DND-41 (cell line): Measurements from ENCODE around the gene OLFM3.
A peak's percentile ranks its signal among the peaks of the same experiment; 100 is the strongest.

Experiments used
- ATAC-seq: fragments of 200-7000 bp; cut with Tn5 transposase; 3 replicates; pipeline ENCODE4 v1.9.1; 2021; ENCODE audit warnings: low read depth; ENCODE audit not compliant: insufficient read depth
- DNase-seq: peaks from one replicate; pipeline ENCODE4 v3.0.0-alpha.2; 2020
- H2AFZ ChIP-seq: 2 replicates; pipeline ENCODE4 v1.6.0; 2012; ENCODE audit warnings: low read depth, low read length
- H3K27ac ChIP-seq: 2 replicates; pipeline ENCODE4 v1.5.1; 2012; ENCODE audit warnings: low read length, inconsistent platforms
- H3K27me3 ChIP-seq: fragments of 200-600 bp; sonication (generic); 2 replicates; pipeline ENCODE4 v1.6.0; 2012; ENCODE audit warnings: low read length, mild to moderate bottlenecking, inconsistent platforms; ENCODE audit not compliant: insufficient read depth, poor library complexity
- H3K36me3 ChIP-seq: 2 replicates; pipeline ENCODE4 v1.5.1; 2012; ENCODE audit warnings: low read length, inconsistent platforms; ENCODE audit not compliant: insufficient read depth
- H3K4me1 ChIP-seq: 2 replicates; pipeline ENCODE4 v1.5.1; 2012; ENCODE audit warnings: mild to moderate bottlenecking, low read length; ENCODE audit not compliant: insufficient read depth
- H3K4me2 ChIP-seq: 2 replicates; pipeline ENCODE4 v1.6.0; 2012; ENCODE audit warnings: mild to moderate bottlenecking, moderate library complexity, low read length, inconsistent platforms; ENCODE audit not compliant: insufficient read depth
- H3K4me3 ChIP-seq, 2 experiments: fragments of 200-600 bp in 1 of 2; shearing (Covaris generic) in 1 of 2; 2 replicates each; pipeline ENCODE4 v1.5.1; 2012 to 2016; ENCODE audit warnings: inconsistent platforms in 2 of 2, low read length in 2 of 2, mild to moderate bottlenecking in 2 of 2, low read depth in 1 of 2, moderate library complexity in 1 of 2
- H3K79me2 ChIP-seq: 2 replicates; pipeline ENCODE4 v1.6.0; 2012; ENCODE audit warnings: low read length, inconsistent platforms; ENCODE audit not compliant: insufficient read depth
- H3K9ac ChIP-seq: 2 replicates; pipeline ENCODE4 v1.6.0; 2012; ENCODE audit warnings: low read depth, mild to moderate bottlenecking, inconsistent platforms, low read length, moderate library complexity
- H3K9me3 ChIP-seq: 2 replicates; pipeline ENCODE4 v1.5.1; 2012; ENCODE audit warnings: low read length, moderate library complexity, mild to moderate bottlenecking, inconsistent platforms; ENCODE audit not compliant: insufficient read depth, severe bottlenecking
- H4K20me1 ChIP-seq: 2 replicates; pipeline ENCODE4 v1.6.0; 2012; ENCODE audit warnings: low read length; ENCODE audit not compliant: insufficient read depth
- CTCF ChIP-seq: IDR thresholded peaks from 2 replicates; pipeline ENCODE4 v1.5.1; 2012; ENCODE audit warnings: borderline replicate concordance, low read length, moderate library complexity, mild to moderate bottlenecking; ENCODE audit not compliant: poor library complexity, severe bottlenecking; ENCODE audit errors: extremely low read depth
- EZH2 ChIP-seq: IDR thresholded peaks from 3 replicates; pipeline ENCODE4 v1.6.1; 2012; ENCODE audit warnings: borderline replicate concordance, low read depth, mild to moderate bottlenecking, moderate library complexity, low read length, inconsistent platforms; ENCODE audit not compliant: severe bottlenecking

OLFM3 gene

DNA sequence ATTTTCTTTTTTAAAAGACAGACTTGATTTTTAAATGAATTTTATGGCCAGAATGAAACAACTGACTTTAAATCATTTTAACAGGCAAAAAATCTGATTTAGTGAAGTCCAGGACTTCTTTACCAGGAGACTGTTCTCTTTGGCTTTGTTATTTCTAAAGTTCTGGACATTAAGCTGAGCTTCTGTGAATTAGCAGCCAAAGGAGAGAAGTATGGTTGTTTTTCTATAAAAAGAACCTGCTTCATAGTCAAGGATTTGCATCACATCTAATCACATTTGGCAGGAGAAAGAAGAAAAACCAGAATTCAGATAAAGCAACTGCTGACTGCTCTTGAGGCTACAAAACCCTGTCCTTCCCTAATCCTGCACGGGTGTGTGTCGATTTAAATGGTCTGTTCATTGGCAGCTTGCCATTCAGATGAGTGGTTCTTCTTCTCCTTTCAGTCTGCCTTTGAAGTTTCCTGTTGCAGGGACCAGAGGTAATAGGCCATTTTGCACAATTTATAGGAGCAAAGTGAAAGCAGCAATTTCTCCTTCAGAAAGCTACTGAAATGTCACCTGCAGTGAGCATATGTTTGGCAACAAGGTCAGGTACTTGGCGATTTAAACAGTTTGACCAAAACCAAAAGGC is 215.4 kb downstream of the OLFM3 start:
- H3K9me3 ChIP-seq, result no peaks in the 10 kb centered on the region
- no peak overlapping the region for H3K9ac ChIP-seq
- peak overlapping the region; percentile 15; the same call in 1 of the 2 replicates for H3K27ac ChIP-seq
- no peak for TF ChIP-seq CTCF
- no peak for TF ChIP-seq EZH2
- ATAC-seq (peak; percentile 85), DNase-seq (peak; percentile 40)
- no peaks in the 10 kb centered on the region for H3K27me3 ChIP-seq
- no peak overlapping the region for H3K4me3 ChIP-seq
- peaks cover 12% of the 10 kb centered on the region for H3K4me1 ChIP-seq
- H2AFZ ChIP-seq, result peak overlapping the region; percentile 52; the same call in 1 of the 2 replicates
- no peaks in the 10 kb centered on the region for H4K20me1 ChIP-seq
- no peaks in the 10 kb centered on the region for H3K36me3 ChIP-seq
- H3K4me2 ChIP-seq, result peak overlapping the region; percentile 49; the same call in 1 of the 2 replicates
- H3K79me2 ChIP-seq, result no peaks in the 10 kb centered on the region

DNA sequence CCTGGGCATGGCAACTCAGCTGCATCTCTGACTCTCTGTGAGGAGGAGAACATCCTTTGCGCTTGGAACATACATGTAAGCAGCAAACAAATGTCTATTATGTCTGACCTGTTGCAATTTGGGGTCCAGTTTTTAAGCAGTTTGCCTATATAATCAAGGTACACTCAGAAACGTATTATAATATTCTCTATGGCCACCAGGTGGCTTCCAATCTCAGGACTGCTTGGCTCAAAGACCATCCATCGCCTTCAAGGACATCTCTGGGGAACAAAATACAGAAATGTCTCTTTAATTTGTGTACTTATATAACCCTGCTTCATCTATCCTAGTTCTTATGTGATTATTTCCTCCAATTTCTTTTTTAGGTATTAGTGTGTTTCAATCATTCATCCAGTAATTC is 227.2 kb downstream of the OLFM3 start:
- Histone ChIP-seq H2AFZ (no peak overlapping the region), H3K27ac (no peak overlapping the region), H3K4me3 (no peak overlapping the region), H3K4me1 (no peaks in the 10 kb centered on the region), H3K36me3 (no peaks in the 10 kb centered on the region), H3K79me2 (no peaks in the 10 kb centered on the region), H3K9ac (no peak overlapping the region), H4K20me1 (no peaks in the 10 kb centered on the region), H3K27me3 (no peaks in the 10 kb centered on the region), H3K9me3 (no peaks in the 10 kb centered on the region), H3K4me2 (no peak overlapping the region)
- ATAC-seq, result peak; percentile 64; the same call in 1 of the 3 replicates
- peak; percentile 4 for DNase-seq
- TF ChIP-seq EZH2, result no peak
- TF ChIP-seq CTCF, result peak; percentile 58

GRCh38 chr1:101757985-101758384 is 238.7 kb downstream of the OLFM3 start:
- no peak overlapping the region for H3K27ac ChIP-seq
- no peak overlapping the region for H2AFZ ChIP-seq
- H3K9ac ChIP-seq, result no peak overlapping the region
- ATAC-seq (no peak), DNase-seq (no peak)
- H3K9me3 ChIP-seq, result no peaks in the 10 kb centered on the region
- H3K4me3 ChIP-seq, result no peak overlapping the region
- TF ChIP-seq EZH2 (no peak), CTCF (no peak)
- no peaks in the 10 kb centered on the region for H3K4me1 ChIP-seq
- H3K4me2 ChIP-seq, result no peak overlapping the region
- H4K20me1 ChIP-seq, result no peaks in the 10 kb centered on the region
- H3K79me2 ChIP-seq, result no peaks in the 10 kb centered on the region
- no peaks in the 10 kb centered on the region for H3K36me3 ChIP-seq
- no peaks in the 10 kb centered on the region for H3K27me3 ChIP-seq
